ENCODE measurements around the gene NEAT1.

- TF ChIP-seq, protein P1, sequence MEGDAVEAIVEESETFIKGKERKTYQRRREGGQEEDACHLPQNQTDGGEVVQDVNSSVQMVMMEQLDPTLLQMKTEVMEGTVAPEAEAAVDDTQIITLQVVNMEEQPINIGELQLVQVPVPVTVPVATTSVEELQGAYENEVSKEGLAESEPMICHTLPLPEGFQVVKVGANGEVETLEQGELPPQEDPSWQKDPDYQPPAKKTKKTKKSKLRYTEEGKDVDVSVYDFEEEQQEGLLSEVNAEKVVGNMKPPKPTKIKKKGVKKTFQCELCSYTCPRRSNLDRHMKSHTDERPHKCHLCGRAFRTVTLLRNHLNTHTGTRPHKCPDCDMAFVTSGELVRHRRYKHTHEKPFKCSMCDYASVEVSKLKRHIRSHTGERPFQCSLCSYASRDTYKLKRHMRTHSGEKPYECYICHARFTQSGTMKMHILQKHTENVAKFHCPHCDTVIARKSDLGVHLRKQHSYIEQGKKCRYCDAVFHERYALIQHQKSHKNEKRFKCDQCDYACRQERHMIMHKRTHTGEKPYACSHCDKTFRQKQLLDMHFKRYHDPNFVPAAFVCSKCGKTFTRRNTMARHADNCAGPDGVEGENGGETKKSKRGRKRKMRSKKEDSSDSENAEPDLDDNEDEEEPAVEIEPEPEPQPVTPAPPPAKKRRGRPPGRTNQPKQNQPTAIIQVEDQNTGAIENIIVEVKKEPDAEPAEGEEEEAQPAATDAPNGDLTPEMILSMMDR (IDR thresholded peaks at IDR 0.05; ENCODE audit: low read depth, low read length) = no peak
- no peak for TF ChIP-seq EZH2phosphoT487 (IDR thresholded peaks at IDR 0.05; ENCODE audit: low read depth)
These were observed 1.9 kb downstream of the NEAT1 start for GRCh38 chr11:65424205-65425104.
